ENCODE data around the gene DPT. TPM values are rescaled to one million over a fixed set of nuclear protein-coding genes. Genes with fewer than 3 reads are reported as not detected.

Gene DPT
- total RNA-seq, 2 donors from 2014 or later: 111 to 130 TPM

GRCh38 chr1:168742386-168742785, 13.4 kb upstream of the DPT start:
- intact Hi-C loops (cut with DNase I): no loop called here
- DNase-seq (no peak), ATAC-seq (no peak)

GRCh38 chr1:168739908-168740307, 10.9 kb upstream of the DPT start:
- ATAC-seq: no peak
- no peak for DNase-seq
- intact Hi-C loops (cut with DNase I): loop anchor here in 1 of 2 donors (10.0 kb wide), 1 partner anchor 605 kb away; no protein-coding TSS in a partner anchor

GRCh38 chr1:168736520-168736919, 7.5 kb upstream of the DPT start:
- intact Hi-C loops (cut with DNase I): loop anchor here in 1 of 2 donors (10.0 kb wide), 1 partner anchor 608 kb away; no protein-coding TSS in a partner anchor
- DNase-seq (no peak), ATAC-seq (no peak)

- DNase-seq (no peak), ATAC-seq (no peak)
- intact Hi-C loops (cut with DNase I): loop anchor here in 1 of 2 donors (10.0 kb wide), 1 partner anchor 609 kb away; no protein-coding TSS in a partner anchor
Observed at GRCh38 chr1:168735974-168736373, 7.0 kb upstream of the DPT start.

- peak; percentile 43 to 44 for ATAC-seq
- no peak for DNase-seq
- intact Hi-C loops (cut with DNase I): loop anchor here in 1 of 2 donors (10.0 kb wide), 1 partner anchor 610 kb away; no protein-coding TSS in a partner anchor
Observed at GRCh38 chr1:168734946-168735345, 5.9 kb upstream of the DPT start.

GRCh38 chr1:168734271-168734670, 5.3 kb upstream of the DPT start:
- intact Hi-C loops (cut with DNase I): loop anchor here in 1 of 2 donors (10.0 kb wide), 1 partner anchor 611 kb away; no protein-coding TSS in a partner anchor
- DNase-seq (peak; percentile 51), ATAC-seq (peak; percentile 86 to 90)

- intact Hi-C loops (cut with DNase I): loop anchor here in 1 of 2 donors (10.0 kb wide), 1 partner anchor 612 kb away; no protein-coding TSS in a partner anchor
- no peak for ATAC-seq
Observed at GRCh38 chr1:168733241-168733640, 4.2 kb upstream of the DPT start.

GRCh38 chr1:168732736-168733135, 3.7 kb upstream of the DPT start:
- DNase-seq (no peak), ATAC-seq (no peak)
- intact Hi-C loops (cut with DNase I): loop anchor here in 1 of 2 donors (10.0 kb wide), 1 partner anchor 612 kb away; no protein-coding TSS in a partner anchor

More at GRCh38 chr1:168733241-168733640, 4.2 kb upstream of the DPT start:
- no peak for DNase-seq

GRCh38 chr1:168731244-168731953, 2.4 kb upstream of the DPT start:
- ATAC-seq: no peak
- no peak for DNase-seq
- intact Hi-C loops (cut with DNase I): loop anchor here in 1 of 2 donors (10.0 kb wide), 1 partner anchor 613 kb away; no protein-coding TSS in a partner anchor

- peak; percentile 9 to 20 for ATAC-seq
- intact Hi-C loops (cut with DNase I): loop anchor here in 1 of 2 donors (10.0 kb wide), 1 partner anchor 375 kb away; the partner anchor contains the start of gene ATP1B1
- DNase-seq: no peak
Observed at GRCh38 chr1:168729405-168729802, 398 bp upstream of the DPT start.

- ATAC-seq: peak in 1 of 2 donors; percentile 3
- DNase-seq: no peak
Observed at GRCh38 chr1:168726719-168727118, 2.3 kb downstream of the DPT start.

GRCh38 chr1:168726281-168726680, 2.7 kb downstream of the DPT start:
- intact Hi-C loops (cut with DNase I): loop anchor here in 1 of 2 donors (10.0 kb wide), 1 partner anchor 379 kb away; the partner anchor contains the start of gene ATP1B1
- ATAC-seq (peak; percentile 25 to 53), DNase-seq (no peak)

More at GRCh38 chr1:168726719-168727118, 2.3 kb downstream of the DPT start:
- intact Hi-C loops (cut with DNase I): loop anchor here in 1 of 2 donors (10.0 kb wide), 1 partner anchor 378 kb away; the partner anchor contains the start of gene ATP1B1

GRCh38 chr1:168725831-168726230, 3.2 kb downstream of the DPT start:
- intact Hi-C loops (cut with DNase I): loop anchor here in 1 of 2 donors (10.0 kb wide), 1 partner anchor 379 kb away; the partner anchor contains the start of gene ATP1B1
- DNase-seq: no peak
- ATAC-seq: no peak

- intact Hi-C loops (cut with DNase I): loop anchor here in 1 of 2 donors (10.0 kb wide), 1 partner anchor 380 kb away; the partner anchor contains the start of gene ATP1B1
- no peak for DNase-seq
Observed at GRCh38 chr1:168725060-168725459, 3.9 kb downstream of the DPT start.

GRCh38 chr1:168723000-168723399, 6.0 kb downstream of the DPT start:
- DNase-seq (no peak), ATAC-seq (peak; percentile 21)
- intact Hi-C loops (cut with DNase I): loop anchor here in 1 of 2 donors (10.0 kb wide), 1 partner anchor 382 kb away; the partner anchor contains the start of gene ATP1B1

More at GRCh38 chr1:168725060-168725459, 3.9 kb downstream of the DPT start:
- no peak for ATAC-seq

GRCh38 chr1:168720839-168721238, 8.2 kb downstream of the DPT start:
- DNase-seq: no peak
- ATAC-seq: no peak
- intact Hi-C loops (cut with DNase I): loop anchor here in 1 of 2 donors (10.0 kb wide), 1 partner anchor 384 kb away; the partner anchor contains the start of gene ATP1B1

- DNase-seq (no peak), ATAC-seq (peak in 1 of 2 donors; percentile 29)
- intact Hi-C loops (cut with DNase I): loop anchor here in 1 of 2 donors (10.0 kb wide), 1 partner anchor 385 kb away; the partner anchor contains the start of gene ATP1B1
Observed at GRCh38 chr1:168719306-168720111, 9.5 kb downstream of the DPT start.

Data from left cardiac atrium (tissue), 4 donors.